ENCODE data around the gene UNKL. TPM values are rescaled to one million over a fixed set of nuclear protein-coding genes. Genes with fewer than 3 reads are reported as not detected.
A peak's percentile ranks its signal among the peaks of the same experiment; 100 is the strongest.

Gene UNKL, protein sequence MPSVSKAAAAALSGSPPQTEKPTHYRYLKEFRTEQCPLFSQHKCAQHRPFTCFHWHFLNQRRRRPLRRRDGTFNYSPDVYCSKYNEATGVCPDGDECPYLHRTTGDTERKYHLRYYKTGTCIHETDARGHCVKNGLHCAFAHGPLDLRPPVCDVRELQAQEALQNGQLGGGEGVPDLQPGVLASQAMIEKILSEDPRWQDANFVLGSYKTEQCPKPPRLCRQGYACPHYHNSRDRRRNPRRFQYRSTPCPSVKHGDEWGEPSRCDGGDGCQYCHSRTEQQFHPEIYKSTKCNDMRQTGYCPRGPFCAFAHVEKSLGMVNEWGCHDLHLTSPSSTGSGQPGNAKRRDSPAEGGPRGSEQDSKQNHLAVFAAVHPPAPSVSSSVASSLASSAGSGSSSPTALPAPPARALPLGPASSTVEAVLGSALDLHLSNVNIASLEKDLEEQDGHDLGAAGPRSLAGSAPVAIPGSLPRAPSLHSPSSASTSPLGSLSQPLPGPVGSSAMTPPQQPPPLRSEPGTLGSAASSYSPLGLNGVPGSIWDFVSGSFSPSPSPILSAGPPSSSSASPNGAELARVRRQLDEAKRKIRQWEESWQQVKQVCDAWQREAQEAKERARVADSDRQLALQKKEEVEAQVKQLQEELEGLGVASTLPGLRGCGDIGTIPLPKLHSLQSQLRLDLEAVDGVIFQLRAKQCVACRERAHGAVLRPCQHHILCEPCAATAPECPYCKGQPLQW
- 100 to 1,000 TPM; 114 to 130 (median 127) TPM for total RNA-seq
- 22.9 TPM for total RNA-seq (2013)

- Mint-ChIP-seq H3K27me3 (ENCODE audit: low read depth in 2 of 2) (no peaks in the 10 kb centered on the region), H3K4me1 (peaks cover 0 to 9% of the 10 kb centered on the region in 2 donors), H3K9me3 (no peaks in the 10 kb centered on the region), H3K36me3 (no peaks in the 10 kb centered on the region), H3K4me3 (peak within 1 kb of the TSS; percentile 92), H3K27ac (peak within 1 kb of the TSS; percentile 84 to 86)
- TF ChIP-seq, protein P1, sequence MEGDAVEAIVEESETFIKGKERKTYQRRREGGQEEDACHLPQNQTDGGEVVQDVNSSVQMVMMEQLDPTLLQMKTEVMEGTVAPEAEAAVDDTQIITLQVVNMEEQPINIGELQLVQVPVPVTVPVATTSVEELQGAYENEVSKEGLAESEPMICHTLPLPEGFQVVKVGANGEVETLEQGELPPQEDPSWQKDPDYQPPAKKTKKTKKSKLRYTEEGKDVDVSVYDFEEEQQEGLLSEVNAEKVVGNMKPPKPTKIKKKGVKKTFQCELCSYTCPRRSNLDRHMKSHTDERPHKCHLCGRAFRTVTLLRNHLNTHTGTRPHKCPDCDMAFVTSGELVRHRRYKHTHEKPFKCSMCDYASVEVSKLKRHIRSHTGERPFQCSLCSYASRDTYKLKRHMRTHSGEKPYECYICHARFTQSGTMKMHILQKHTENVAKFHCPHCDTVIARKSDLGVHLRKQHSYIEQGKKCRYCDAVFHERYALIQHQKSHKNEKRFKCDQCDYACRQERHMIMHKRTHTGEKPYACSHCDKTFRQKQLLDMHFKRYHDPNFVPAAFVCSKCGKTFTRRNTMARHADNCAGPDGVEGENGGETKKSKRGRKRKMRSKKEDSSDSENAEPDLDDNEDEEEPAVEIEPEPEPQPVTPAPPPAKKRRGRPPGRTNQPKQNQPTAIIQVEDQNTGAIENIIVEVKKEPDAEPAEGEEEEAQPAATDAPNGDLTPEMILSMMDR (IDR thresholded peaks at IDR 0.05) = no peak
- Histone ChIP-seq H3K27me3 (ENCODE audit: control insufficient read depth, insufficient read depth, low read length) (no peaks in the 10 kb centered on the region), H3K4me3 (ENCODE audit: low read length) (peak within 1 kb of the TSS; percentile 58), H3K9me3 (ENCODE audit: control insufficient read depth, insufficient read depth, low read length) (no peaks in the 10 kb centered on the region), H3K27ac (ENCODE audit: low read length) (peak within 1 kb of the TSS; percentile 81), H3K36me3 (ENCODE audit: control insufficient read depth, insufficient read depth, low read length) (peaks cover 14% of the 10 kb centered on the region), H3K4me1 (ENCODE audit: control insufficient read depth, insufficient read depth, low read length) (peaks cover 29% of the 10 kb centered on the region)
- ATAC-seq = peak; percentile 60 to 78 (median 76)
- DNase-seq = peak; percentile 75 to 93
- intact Hi-C loops (cut with micrococcal nuclease) = loop anchor here (5.0 kb wide), 1 partner anchor 37 kb away; no protein-coding TSS in a partner anchor
- WGBS (ENCODE audit: insufficient coverage) = 2% methylated on average over 70 of the region's 72 CpGs
Measured at GRCh38 chr16:1414532-1415260, at the start of gene UNKL. Gene UNKL (minus strand): TSS chr16:1414704. CDS start chr16:1414691, 13 bp downstream.

DNA sequence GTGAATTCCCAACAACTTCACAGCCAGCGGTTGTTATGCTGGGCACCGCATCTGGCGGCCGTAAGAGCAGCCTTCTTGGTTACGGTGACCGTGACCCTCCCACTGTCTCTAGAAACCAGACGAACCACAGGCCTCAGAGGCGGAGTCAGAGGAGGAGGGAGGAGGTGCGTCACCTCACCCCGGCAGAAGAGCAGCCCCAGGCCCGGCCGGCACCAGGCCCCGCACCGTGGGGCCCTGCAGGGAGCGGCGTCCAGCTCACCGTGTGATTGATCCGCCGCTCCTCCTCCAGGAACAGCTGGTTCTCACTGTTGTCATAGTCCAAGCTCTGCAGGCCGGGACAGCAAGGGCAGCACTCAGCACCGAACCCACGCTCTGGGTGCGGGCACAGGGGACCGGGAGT is 46.6 kb upstream of the UNKL start:
- WGBS (ENCODE audit: insufficient coverage) = 92% methylated on average over 24 of the region's 24 CpGs
- TF ChIP-seq, protein P1 (IDR thresholded peaks at IDR 0.05) = no peak
- intact Hi-C loops (cut with micrococcal nuclease) = no loop called here
- Histone ChIP-seq H3K4me1 (ENCODE audit: control insufficient read depth, insufficient read depth, low read length) (peaks cover 11% of the 10 kb centered on the region), H3K27me3 (ENCODE audit: control insufficient read depth, insufficient read depth, low read length) (no peaks in the 10 kb centered on the region), H3K36me3 (ENCODE audit: control insufficient read depth, insufficient read depth, low read length) (peaks cover 31% of the 10 kb centered on the region), H3K4me3 (ENCODE audit: low read length) (no peak overlapping the region), H3K9me3 (ENCODE audit: control insufficient read depth, insufficient read depth, low read length) (no peaks in the 10 kb centered on the region), H3K27ac (ENCODE audit: low read length) (no peak overlapping the region)
- DNase-seq (no peak), ATAC-seq (no peak)
- no peak overlapping the region for H3K27ac Mint-ChIP-seq
- H3K4me1 Mint-ChIP-seq = no peaks in the 10 kb centered on the region
- H3K27me3 Mint-ChIP-seq (ENCODE audit: low read depth in 2 of 2) = no peaks in the 10 kb centered on the region
- H3K9me3 Mint-ChIP-seq = no peaks in the 10 kb centered on the region
- no peak overlapping the region for H3K4me3 Mint-ChIP-seq
- H3K36me3 Mint-ChIP-seq = no peaks in the 10 kb centered on the region

GRCh38 chr16:1460602-1461138 is 46.2 kb upstream of the UNKL start:
- no peak overlapping the region for H3K27ac Mint-ChIP-seq
- no peaks in the 10 kb centered on the region for H3K9me3 ChIP-seq (ENCODE audit: control insufficient read depth, insufficient read depth, low read length)
- no peak overlapping the region for H3K27ac ChIP-seq (ENCODE audit: low read length)
- no peaks in the 10 kb centered on the region for H3K36me3 Mint-ChIP-seq
- 95% methylated on average over 30 of the region's 30 CpGs for WGBS (ENCODE audit: insufficient coverage)
- peaks cover 36% of the 10 kb centered on the region for H3K36me3 ChIP-seq (ENCODE audit: control insufficient read depth, insufficient read depth, low read length)
- DNase-seq = no peak
- no peaks in the 10 kb centered on the region for H3K27me3 ChIP-seq (ENCODE audit: control insufficient read depth, insufficient read depth, low read length)
- intact Hi-C loops (cut with micrococcal nuclease) = no loop called here
- TF ChIP-seq, protein P1 (IDR thresholded peaks at IDR 0.05) = no peak
- peaks cover 11% of the 10 kb centered on the region for H3K4me1 ChIP-seq (ENCODE audit: control insufficient read depth, insufficient read depth, low read length)
- no peak overlapping the region for H3K4me3 Mint-ChIP-seq
- H3K4me1 Mint-ChIP-seq = no peaks in the 10 kb centered on the region
- no peak for ATAC-seq
- no peak overlapping the region for H3K4me3 ChIP-seq (ENCODE audit: low read length)
- H3K9me3 Mint-ChIP-seq = no peaks in the 10 kb centered on the region
- no peaks in the 10 kb centered on the region for H3K27me3 Mint-ChIP-seq (ENCODE audit: low read depth in 2 of 2)
